T-cell (primary cell): ENCODE results near the gene HOOK2. TPM values are rescaled to one million over a fixed set of nuclear protein-coding genes. Genes with fewer than 3 reads are reported as not detected.

Experiments
- ATAC-seq, 4 experiments: fragments of 200-7000 bp in 3 of 4; fragments of 150-1000 bp in 1 of 4; cut with Tn5 transposase; replicated peaks in 1 of 4; 1 replicate in 3 of 4; 2 replicates in 1 of 4; pipeline ENCODE4 v1.10.0; 2021; ENCODE audit warnings: moderate library complexity in 3 of 4, mild to moderate bottlenecking in 2 of 4, moderate number of reproducible peaks in 1 of 4
- CTCF ChIA-PET, 2 donors: fragments of 300-600 bp; sonication (Branson Sonifier 250); formaldehyde crosslinking; loops; one replicate each; lab custom pipeline; 2022; ENCODE audit warnings: antibody characterized with exemption in 2 of 2; lab: Charles Lee
- POLR2A ChIA-PET, 2 donors: fragments of 300-600 bp; sonication (Branson Sonifier 250); formaldehyde crosslinking; loops; one replicate each; lab custom pipeline; 2022; ENCODE audit warnings: antibody characterized with exemption in 2 of 2; lab: Charles Lee
- DNase-seq, 35 experiments: peaks; one replicate each; pipeline versions ENCODE4 v3.0.0 to v3.0.0-alpha.2; 2013 to 2023
- H3K27ac ChIP-seq: one replicate; pipeline ENCODE4 v1.5.1; 2013; ENCODE audit warnings: low read length
- H3K27me3 ChIP-seq, 2 experiments: replicated peaks in 1 of 2; 1 replicate in 1 of 2; 2 replicates in 1 of 2; pipeline versions ENCODE4 v1.6.1 to v1.7.0; 2013; ENCODE audit warnings: low read length in 1 of 2, mixed read lengths in 1 of 2; ENCODE audit not compliant: control insufficient read depth in 2 of 2, insufficient read depth in 2 of 2; ENCODE audit errors: extremely low read depth in 1 of 2
- H3K36me3 ChIP-seq, 2 donors: 1 replicate in 1 of 2; 2 replicates in 1 of 2; pipeline versions ENCODE4 v1.6.1 to v1.7.0; 2013; ENCODE audit warnings: low read length in 1 of 2; ENCODE audit not compliant: control insufficient read depth in 2 of 2, insufficient read depth in 1 of 2; ENCODE audit errors: extremely low read depth in 1 of 2
- H3K4me1 ChIP-seq, 2 experiments: 1 replicate in 1 of 2; 2 replicates in 1 of 2; pipeline versions ENCODE4 v1.6.1 to v1.7.0; 2013; ENCODE audit warnings: low read length in 2 of 2, mixed read lengths in 1 of 2; ENCODE audit not compliant: insufficient read depth in 2 of 2, control insufficient read depth in 1 of 2; ENCODE audit errors: extremely low read depth in 1 of 2
- H3K4me3 ChIP-seq, 2 donors: 1 replicate in 1 of 2; 2 replicates in 1 of 2; pipeline versions ENCODE4 v1.5.1 to v1.7.0; 2013; ENCODE audit warnings: mild to moderate bottlenecking in 2 of 2, low read length in 1 of 2, moderate library complexity in 1 of 2; ENCODE audit not compliant: control insufficient read depth in 1 of 2; ENCODE audit errors: extremely low read depth in 1 of 2
- H3K9me3 ChIP-seq: 2 replicates; pipeline ENCODE4 v1.7.0; 2013
- H3K27ac Mint-ChIP-seq, 2 donors: one replicate each; pipeline ENCODE4 v1.8.0; 2020 to 2021; ENCODE audit warnings: mild to moderate bottlenecking in 2 of 2, mixed read lengths in 2 of 2
- H3K27me3 Mint-ChIP-seq, 2 donors: one replicate each; pipeline ENCODE4 v1.8.0; 2021 to 2022; ENCODE audit warnings: mixed read lengths in 2 of 2
- H3K36me3 Mint-ChIP-seq: one replicate; pipeline ENCODE4 v1.8.0; 2021; ENCODE audit warnings: mixed read lengths
- H3K4me1 Mint-ChIP-seq, 3 donors: one replicate each; pipeline ENCODE4 v1.8.0; 2020 to 2022; ENCODE audit warnings: mixed read lengths in 3 of 3, mild to moderate bottlenecking in 1 of 3
- H3K4me3 Mint-ChIP-seq, 3 donors: one replicate each; pipeline ENCODE4 v1.8.0; 2020 to 2022; ENCODE audit warnings: mild to moderate bottlenecking in 3 of 3, mixed read lengths in 3 of 3, moderate library complexity in 3 of 3
- H3K9me3 Mint-ChIP-seq, 3 donors: one replicate each; pipeline ENCODE4 v1.8.0; 2020 to 2022; ENCODE audit warnings: mixed read lengths in 3 of 3
- WGBS: methylation state at CpG from one replicate; pipeline ENCODE4 v1.1.5; 2013; ENCODE audit warnings: missing lambda C conversion rate; ENCODE audit not compliant: insufficient coverage; 5-methylcytosine and 5-hydroxymethylcytosine counted together
- total RNA-seq, 35 experiments: library from RNA in 6 of 35; stranded (reverse) in 6 of 35; fragments of 120-200 nt in 1 of 35; gene quantifications; one replicate each; pipeline versions ENCODE4 v1.2.1 to v1.2.4 and lab custom pipeline; 2013 to 2026

HOOK2 gene
- total RNA-seq, 5 donors from 2014 or later (not counting 1 experiment from before 2014, with no cell fraction given): 19.7 to 26.6 (median 22.8) TPM

DNA sequence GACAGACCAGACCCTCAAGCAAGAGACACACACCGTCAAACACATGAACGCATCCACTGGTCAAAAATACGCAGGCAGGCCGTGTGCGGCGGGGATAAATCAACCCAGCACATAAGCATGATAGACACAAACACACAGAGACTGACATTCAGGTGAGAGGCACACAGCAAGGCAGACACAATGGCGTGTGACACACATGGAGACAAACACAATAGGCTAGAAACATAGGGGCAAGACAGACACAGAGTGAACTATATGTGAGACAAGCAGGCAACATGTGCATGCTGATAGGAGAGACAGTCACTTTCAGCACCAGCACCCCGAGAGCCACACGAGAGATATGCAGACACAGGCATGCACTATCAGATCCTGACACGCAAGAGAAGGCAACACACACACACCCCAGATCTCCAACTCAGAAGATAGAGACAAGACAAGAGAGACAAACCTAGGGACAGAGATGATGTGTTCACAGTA lies 9.1 kb upstream of the HOOK2 start:
- Mint-ChIP-seq H3K27ac (no peak overlapping the region), H3K9me3 (no peaks in the 10 kb centered on the region), H3K4me1 (peaks cover 23 to 39% (median 27%) of the 10 kb centered on the region in 3 donors), H3K36me3 (no peaks in the 10 kb centered on the region), H3K4me3 (no peak overlapping the region), H3K27me3 (no peaks in the 10 kb centered on the region)
- POLR2A ChIA-PET: interaction anchor here in 1 of 2 donors (2.7 kb wide), 1 partner anchor 8 kb away, joined by 45 read pairs; the partner anchor contains the start of gene JUNB
- H3K4me3 ChIP-seq: no peak overlapping the region
- WGBS: 86% methylated on average over 5 of the region's 10 CpGs
- no peaks in the 10 kb centered on the region for H3K36me3 ChIP-seq
- H3K27me3 ChIP-seq: no peaks in the 10 kb centered on the region
- CTCF ChIA-PET: no interaction called here
- H3K27ac ChIP-seq: peak overlapping the region; percentile 100
- peak in 3 of 4 experiments; percentile 2 to 12 (median 4) for ATAC-seq
- peak in 17 of 35 experiments; percentile 22 to 71 (median 45) for DNase-seq
- peaks cover 38 to 76% of the 10 kb centered on the region in 2 experiments for H3K4me1 ChIP-seq
- H3K9me3 ChIP-seq: no peaks in the 10 kb centered on the region

DNA sequence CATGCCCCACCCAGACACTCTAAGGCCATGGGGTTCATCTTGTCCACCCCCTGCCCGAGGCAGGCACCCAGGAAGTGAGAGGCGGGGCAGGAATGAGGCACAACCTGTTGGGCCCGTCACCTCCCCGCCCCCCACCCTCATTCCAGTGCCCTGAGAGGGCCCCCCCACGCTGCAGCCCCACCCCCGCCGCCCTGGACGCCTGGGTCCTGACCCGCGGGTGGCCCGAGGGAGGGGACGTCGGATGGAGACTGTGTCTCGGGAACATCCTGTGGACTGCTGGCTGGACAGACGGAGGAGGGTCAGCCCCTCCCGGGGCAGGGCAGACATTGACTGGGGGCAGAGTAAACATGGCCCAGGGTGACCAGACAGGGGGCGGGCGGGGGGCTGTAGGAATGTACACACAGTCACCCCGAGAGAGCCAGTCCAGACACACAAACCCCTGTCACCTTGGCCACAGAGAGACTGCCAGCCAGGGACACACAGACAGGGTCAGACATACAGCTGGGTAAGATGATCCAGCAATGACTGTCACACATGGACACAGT lies 8.6 kb upstream of the HOOK2 start:
- ATAC-seq (no peak), DNase-seq (peak in 1 of 35 experiments; percentile 11)
- peak overlapping the region; percentile 100 for H3K27ac ChIP-seq
- Mint-ChIP-seq H3K27ac (no peak overlapping the region), H3K27me3 (no peaks in the 10 kb centered on the region), H3K4me3 (peak overlapping the region; percentile 54 to 85 (median 60)), H3K4me1 (peaks cover 23 to 40% (median 28%) of the 10 kb centered on the region in 3 donors), H3K9me3 (no peaks in the 10 kb centered on the region), H3K36me3 (no peaks in the 10 kb centered on the region)
- ChIA-PET CTCF (no interaction called here), POLR2A (interaction anchor here (0.5 to 2.7 kb wide), 2 partner anchors 8 to 193 kb away, joined by 4 to 45 read pairs; partner anchors contain the start of gene JUNB (in 1 of the 2))
- WGBS: 38% methylated on average over 12 of the region's 19 CpGs
- peaks cover 41 to 76% of the 10 kb centered on the region in 2 experiments for H3K4me1 ChIP-seq
- H3K9me3 ChIP-seq: no peaks in the 10 kb centered on the region
- no peak overlapping the region for H3K4me3 ChIP-seq
- H3K36me3 ChIP-seq: no peaks in the 10 kb centered on the region
- H3K27me3 ChIP-seq: no peaks in the 10 kb centered on the region

DNA sequence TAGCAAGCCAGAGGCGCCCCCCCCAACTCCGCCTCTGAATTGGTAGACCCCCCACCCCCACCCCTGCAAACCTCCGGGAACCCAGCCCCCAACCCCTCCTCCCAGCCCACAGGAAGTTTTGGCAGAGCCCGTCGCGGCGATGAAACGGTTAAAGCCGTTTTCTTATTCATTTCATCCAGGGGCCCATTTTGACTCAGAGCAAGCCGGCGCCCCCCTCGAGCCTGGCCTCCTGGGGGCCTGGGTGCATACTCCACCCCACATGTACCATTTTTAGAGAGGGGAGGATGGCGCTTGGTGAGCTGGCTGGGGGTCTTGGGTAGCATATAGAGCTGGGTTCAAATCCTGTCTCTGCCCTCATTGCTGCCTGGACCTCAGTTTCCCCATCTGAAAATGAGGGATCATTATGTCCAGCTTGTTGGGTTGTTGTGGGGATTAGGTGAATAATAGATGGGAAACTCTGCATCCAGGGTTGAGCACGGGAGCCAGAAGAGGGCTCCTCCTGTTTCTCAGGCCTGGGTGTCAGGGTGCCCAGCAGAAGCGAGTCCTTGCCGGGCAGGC lies 8.0 kb upstream of the HOOK2 start:
- H3K4me3 ChIP-seq: peak overlapping the region in 1 of 2 donors; percentile 23
- H3K36me3 Mint-ChIP-seq: no peaks in the 10 kb centered on the region
- CTCF ChIA-PET: interaction anchor here (0.7 to 1.9 kb wide), 2 partner anchors 9 to 46 kb away, joined by 4 to 20 read pairs; partner anchors contain the start of genes GET3 (in 1 of the 2) and JUNB (in 1 of the 2)
- POLR2A ChIA-PET: interaction anchor here (0.5 to 2.7 kb wide), 4 partner anchors 8 to 1765 kb away, joined by 4 to 45 read pairs (median 7); partner anchors contain the start of gene JUNB (in 2 of the 2)
- H3K27me3 Mint-ChIP-seq: no peaks in the 10 kb centered on the region
- H3K9me3 ChIP-seq: no peaks in the 10 kb centered on the region
- peak in 8 of 35 experiments; percentile 22 to 53 (median 37) for DNase-seq
- H3K27me3 ChIP-seq: no peaks in the 10 kb centered on the region
- no peaks in the 10 kb centered on the region for H3K9me3 Mint-ChIP-seq
- ATAC-seq: no peak
- peaks cover 28 to 40% (median 30%) of the 10 kb centered on the region in 3 donors for H3K4me1 Mint-ChIP-seq
- H3K27ac Mint-ChIP-seq: peak overlapping the region in 1 of 2 donors; percentile 77
- peak overlapping the region; percentile 100 for H3K27ac ChIP-seq
- H3K4me3 Mint-ChIP-seq: peak overlapping the region; percentile 54 to 85 (median 60)
- no peaks in the 10 kb centered on the region for H3K36me3 ChIP-seq
- H3K4me1 ChIP-seq: peaks cover 43 to 76% of the 10 kb centered on the region in 2 experiments
- 48% methylated on average over 3 of the region's 16 CpGs for WGBS

DNA sequence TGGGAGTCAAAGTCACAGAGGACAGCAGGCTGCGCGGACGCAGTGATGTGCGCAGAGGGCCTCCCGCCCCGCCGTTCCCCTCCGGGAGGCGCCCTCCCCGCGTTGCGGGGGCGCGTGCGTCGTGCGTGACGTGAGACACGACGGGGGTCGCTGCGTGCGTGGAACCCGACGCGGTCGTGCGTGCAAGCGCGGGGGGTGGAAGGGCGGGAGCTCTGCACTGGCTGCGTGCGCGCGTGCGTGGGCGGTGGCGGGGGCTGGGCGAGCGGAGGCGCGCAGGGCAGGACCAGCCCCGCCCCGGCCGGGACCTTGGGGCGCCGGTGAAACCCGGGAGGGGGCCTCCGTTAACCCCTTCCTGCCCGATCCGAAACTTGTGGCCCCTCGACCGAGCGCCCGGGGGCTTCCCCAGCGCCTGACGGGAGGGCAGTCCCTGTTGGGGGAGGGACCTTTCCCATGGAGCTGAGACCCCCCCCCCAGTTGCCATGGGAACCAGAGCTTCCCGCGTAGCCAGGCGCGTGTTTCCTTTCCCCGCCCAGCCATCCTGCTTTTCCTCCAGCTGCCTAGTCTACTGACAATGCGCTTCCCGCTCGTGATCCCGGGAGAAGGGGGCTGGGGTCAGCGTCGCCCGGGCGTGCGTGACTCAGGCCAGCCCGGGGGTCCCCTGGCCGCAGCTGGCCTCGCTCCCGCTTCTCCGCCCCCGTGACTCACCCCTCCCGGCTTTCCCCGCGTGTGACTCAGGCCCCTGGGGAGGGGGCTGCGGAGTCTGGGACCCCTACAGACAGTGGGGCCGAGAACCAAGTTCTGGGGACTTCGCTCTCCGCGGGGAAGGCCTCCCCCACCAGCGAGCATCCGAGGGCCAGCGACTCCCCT lies 7.3 kb upstream of the HOOK2 start:
- peak overlapping the region; percentile 62 to 66 for H3K4me3 ChIP-seq
- peaks cover 30 to 41% (median 37%) of the 10 kb centered on the region in 3 donors for H3K4me1 Mint-ChIP-seq

DNA sequence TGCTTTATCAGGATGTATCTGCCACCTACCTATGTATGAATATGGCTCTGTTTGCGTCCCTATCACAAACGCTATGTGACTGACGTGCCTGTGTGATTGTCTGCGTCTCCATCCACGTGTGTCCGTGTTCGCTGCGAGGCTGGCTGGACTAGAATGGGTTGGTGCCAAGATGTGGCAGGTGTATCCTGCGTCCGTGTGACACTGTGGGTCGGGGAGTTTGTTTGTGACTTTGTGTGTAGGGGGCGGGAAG lies 6.7 kb upstream of the HOOK2 start:
- POLR2A ChIA-PET: interaction anchor here (0.8 to 2.7 kb wide), 4 partner anchors 9 to 338 kb away, joined by 3 to 45 read pairs (median 6); partner anchors contain the start of gene JUNB (in 2 of the 2)
- DNase-seq (peak in 7 of 35 experiments; percentile 93 to 97 (median 95)), ATAC-seq (peak in 2 of 4 experiments; percentile 44 to 79)
- CTCF ChIA-PET: interaction anchor here in 1 of 2 donors (0.7 to 2.1 kb wide), 3 partner anchors 10 to 73 kb away, joined by 3 to 20 read pairs (median 10); partner anchors contain the start of gene JUNB
- Mint-ChIP-seq H3K27me3 (no peaks in the 10 kb centered on the region), H3K4me3 (peak overlapping the region; percentile 85 to 95 (median 89)), H3K27ac (peak overlapping the region; percentile 100), H3K9me3 (no peaks in the 10 kb centered on the region), H3K36me3 (no peaks in the 10 kb centered on the region), H3K4me1 (peaks cover 33 to 46% (median 43%) of the 10 kb centered on the region in 3 donors)
- peak overlapping the region; percentile 100 for H3K27ac ChIP-seq
- peak overlapping the region; percentile 48 to 66 for H3K4me3 ChIP-seq
- no peaks in the 10 kb centered on the region for H3K27me3 ChIP-seq
- no peaks in the 10 kb centered on the region for H3K9me3 ChIP-seq
- WGBS: 0% methylated on average over 11 of the region's 12 CpGs
- H3K36me3 ChIP-seq: no peaks in the 10 kb centered on the region
- peaks cover 46 to 86% of the 10 kb centered on the region in 2 experiments for H3K4me1 ChIP-seq

More for the DNA sequence above, 7.3 kb upstream of the HOOK2 start:
- Mint-ChIP-seq H3K9me3 (no peaks in the 10 kb centered on the region), H3K27me3 (no peaks in the 10 kb centered on the region), H3K36me3 (no peaks in the 10 kb centered on the region), H3K27ac (peak overlapping the region; percentile 100), H3K4me3 (peak overlapping the region; percentile 85 to 95 (median 89))
- ATAC-seq (peak in 3 of 4 experiments; percentile 72 to 77 (median 77)), DNase-seq (peak in 32 of 35 experiments; percentile 85 to 99 (median 96))
- peak overlapping the region; percentile 100 for H3K27ac ChIP-seq
- H3K9me3 ChIP-seq: no peaks in the 10 kb centered on the region
- no peaks in the 10 kb centered on the region for H3K27me3 ChIP-seq
- peaks cover 43 to 82% of the 10 kb centered on the region in 2 experiments for H3K4me1 ChIP-seq
- under 1% methylated on average over 63 of the region's 88 CpGs for WGBS
- H3K36me3 ChIP-seq: no peaks in the 10 kb centered on the region
- CTCF ChIA-PET: interaction anchor here (0.7 to 2.1 kb wide), 4 partner anchors 9 to 72 kb away, joined by 3 to 20 read pairs (median 7); partner anchors contain the start of genes GET3 (in 1 of the 2) and JUNB (in 1 of the 2)
- POLR2A ChIA-PET: interaction anchor here (0.6 to 2.7 kb wide), 6 partner anchors 9 to 1766 kb away, joined by 3 to 45 read pairs (median 4); partner anchors contain the start of gene JUNB (in 2 of the 2)
